ENCODE measurements around the gene NFATC4. TPM values are rescaled to one million over a fixed set of nuclear protein-coding genes. Genes with fewer than 3 reads are reported as not detected.
A peak's percentile ranks its signal among the peaks of the same experiment; 100 is the strongest.

Gene NFATC4
- total RNA-seq, 1 experiment from 2014 or later, result 39.3 TPM

DNA sequence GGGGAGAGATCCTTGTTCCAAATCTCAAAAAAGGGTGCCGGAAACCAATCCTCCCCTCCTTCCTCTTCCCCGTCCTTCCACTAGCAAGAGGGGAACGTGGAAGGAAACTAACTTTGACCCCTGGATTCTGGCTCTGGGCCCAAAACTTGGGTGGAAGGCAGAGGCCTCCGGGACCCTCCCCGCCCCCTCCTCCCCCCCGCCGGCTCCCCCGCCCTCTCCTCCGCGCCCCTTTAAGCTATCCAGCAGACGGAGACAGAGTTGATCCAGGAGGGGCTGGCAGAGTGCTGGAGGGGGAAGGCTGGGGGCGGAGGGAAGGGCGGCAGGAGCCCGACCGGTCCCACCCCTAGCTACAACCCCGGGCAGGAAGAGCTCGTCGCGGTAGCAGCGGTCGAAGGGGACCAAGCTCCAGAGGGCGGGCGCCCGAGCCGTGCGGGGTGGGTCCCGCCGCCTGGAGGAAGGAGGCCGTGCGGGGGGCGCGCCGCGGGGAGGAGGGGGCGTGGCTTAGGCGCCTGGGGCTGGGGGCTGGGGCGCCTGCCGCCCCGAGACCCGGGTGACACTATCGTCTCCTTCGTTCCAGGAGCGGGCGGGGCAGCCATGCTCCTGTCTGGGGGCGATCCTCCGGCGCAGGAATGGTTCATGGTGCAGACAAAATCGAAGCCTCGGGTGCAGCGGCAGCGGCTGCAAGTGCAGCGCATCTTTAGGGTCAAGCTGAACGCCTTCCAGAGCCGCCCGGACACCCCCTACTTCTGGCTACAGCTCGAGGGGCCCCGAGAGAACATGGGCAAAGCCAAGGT, 30.9 kb downstream of the NFATC4 start, which contains the start of gene NYNRIN:
NYNRIN (plus strand) TSS at position 351 of the 794 bp plus-strand sequence; CDS start at position 595, 244 bp downstream.
- Histone ChIP-seq H3K27me3 (no peaks in the 10 kb centered on the region), H3K27ac (no peak within 1 kb of the TSS; the same call in 1 of the 2 replicates), H3K4me1 (peaks cover 9% of the 10 kb centered on the region; the same call in 1 of the 2 replicates), H3K4me3 (peak within 1 kb of the TSS; percentile 64), H3K9me3 (replicated peaks) (no peaks in the 10 kb centered on the region), H3K36me3 (no peaks in the 10 kb centered on the region)
- DNase-seq, result peak; percentile 69 to 76

DNA sequence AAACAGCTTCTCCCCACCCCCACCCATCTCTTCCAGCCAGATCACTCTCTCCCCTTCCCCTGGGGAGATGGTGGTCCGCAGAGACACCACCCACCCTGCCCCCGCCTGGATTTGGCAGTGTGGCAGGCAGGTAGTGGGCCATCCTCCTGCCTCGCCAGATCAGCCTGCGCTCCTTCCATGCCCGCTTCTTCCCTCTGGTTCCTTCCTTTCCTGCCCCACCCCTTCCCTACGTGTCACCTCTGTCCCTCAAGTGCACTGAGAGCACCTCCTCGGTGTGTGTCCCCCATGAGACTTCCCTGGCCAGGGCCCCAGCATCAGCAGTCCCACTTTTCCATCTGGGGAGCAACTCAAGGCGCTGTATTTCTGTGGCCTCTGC, 31.5 kb downstream of the NFATC4 start:
- Histone ChIP-seq H3K4me3 (peak overlapping the region; percentile 64), H3K9me3 (replicated peaks) (no peaks in the 10 kb centered on the region), H3K36me3 (no peaks in the 10 kb centered on the region), H3K27me3 (no peaks in the 10 kb centered on the region), H3K4me1 (peaks cover 9% of the 10 kb centered on the region; the same call in 1 of the 2 replicates), H3K27ac (no peak overlapping the region)
- DNase-seq, result no peak

DNA sequence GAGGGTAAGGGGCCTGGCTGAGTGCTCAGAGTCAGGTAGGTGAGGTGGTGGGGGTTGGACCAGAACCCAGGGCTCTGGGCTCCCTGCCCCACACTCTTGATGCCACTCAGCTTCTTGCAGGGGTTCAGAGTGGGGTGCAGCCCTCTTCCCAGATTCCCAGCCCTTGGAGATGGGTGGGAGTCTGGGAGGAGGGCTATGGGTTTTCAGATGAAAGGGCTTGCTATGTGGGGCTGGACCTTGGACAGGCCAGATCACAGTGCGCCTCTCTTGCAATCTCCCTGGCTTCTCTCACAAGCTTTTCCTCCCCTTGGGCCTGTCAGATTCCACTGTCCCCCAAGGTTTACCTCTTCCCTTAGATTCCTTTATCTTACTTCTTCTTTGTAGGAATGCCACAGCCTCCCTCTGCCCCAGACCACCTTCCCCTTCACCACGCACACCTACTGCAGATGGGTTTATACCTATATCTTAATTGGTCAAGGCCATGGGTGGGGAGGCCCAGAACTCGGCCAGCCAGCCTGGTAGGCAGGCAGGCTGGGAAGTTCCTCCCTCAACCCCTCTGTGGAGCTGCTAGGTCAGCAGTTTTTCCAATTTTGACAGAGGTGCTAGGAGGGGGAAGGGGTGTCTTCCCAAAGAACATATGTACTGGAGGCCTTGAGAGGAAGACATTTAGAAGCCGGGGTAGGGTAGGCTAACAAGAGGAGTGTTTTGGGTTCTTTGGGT, 32.2 kb downstream of the NFATC4 start:
- Histone ChIP-seq H3K4me3 (no peak overlapping the region), H3K4me1 (peaks cover 9% of the 10 kb centered on the region; the same call in 1 of the 2 replicates), H3K27ac (no peak overlapping the region)

DNA sequence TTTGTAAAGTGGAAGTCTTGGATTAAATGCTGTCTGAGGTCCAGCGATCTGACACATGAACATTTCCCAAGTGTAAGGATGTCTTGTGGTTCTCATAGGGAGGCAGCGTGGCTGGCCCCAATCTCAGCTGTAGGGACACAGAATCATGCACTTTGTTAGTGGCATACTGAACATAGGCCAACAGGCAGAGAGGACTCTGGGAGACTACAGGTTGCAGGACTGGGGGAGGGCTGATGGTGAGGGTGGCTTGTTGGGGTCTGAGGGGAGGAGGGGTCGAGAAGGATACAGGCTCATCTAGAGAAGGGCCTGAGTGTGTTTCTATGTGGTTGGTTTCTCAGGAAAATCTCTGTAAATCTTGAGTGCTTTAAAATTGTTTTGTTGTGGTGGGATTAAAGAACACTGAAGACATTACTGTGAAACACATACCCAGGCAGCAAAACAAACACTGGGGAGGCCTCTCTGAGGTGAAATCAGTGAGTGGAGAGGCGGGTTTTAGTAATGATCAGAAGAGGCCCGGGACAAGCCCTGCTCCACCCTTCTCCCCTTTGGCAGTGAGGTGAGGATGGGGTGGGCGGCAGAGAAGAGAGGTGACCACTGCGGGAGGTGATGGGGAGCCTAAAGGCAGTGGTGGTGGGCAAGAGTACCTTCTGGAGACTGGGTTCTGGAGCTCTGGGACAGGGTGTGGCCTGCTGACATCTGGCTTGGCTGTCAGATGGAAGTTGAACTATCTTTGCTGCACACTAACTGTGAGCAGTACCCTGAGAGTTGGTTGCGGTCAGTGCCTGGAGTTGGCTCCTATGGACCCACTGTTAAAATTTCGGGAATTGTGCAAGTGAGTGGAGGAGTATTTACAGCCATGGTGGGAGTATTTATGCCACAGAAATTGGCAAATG, 34.1 kb downstream of the NFATC4 start:
- H3K4me1 ChIP-seq, result peaks cover 9% of the 10 kb centered on the region; the same call in 1 of the 2 replicates
- no peak overlapping the region for H3K4me3 ChIP-seq
- DNase-seq, result no peak
- no peaks in the 10 kb centered on the region for H3K9me3 ChIP-seq (replicated peaks)
- H3K27ac ChIP-seq, result no peak overlapping the region
- H3K36me3 ChIP-seq, result no peaks in the 10 kb centered on the region
- no peaks in the 10 kb centered on the region for H3K27me3 ChIP-seq

More for the DNA sequence above, 32.2 kb downstream of the NFATC4 start:
- H3K36me3 ChIP-seq, result no peaks in the 10 kb centered on the region
- no peak for DNase-seq
- no peaks in the 10 kb centered on the region for H3K27me3 ChIP-seq
- no peaks in the 10 kb centered on the region for H3K9me3 ChIP-seq (replicated peaks)

DNA sequence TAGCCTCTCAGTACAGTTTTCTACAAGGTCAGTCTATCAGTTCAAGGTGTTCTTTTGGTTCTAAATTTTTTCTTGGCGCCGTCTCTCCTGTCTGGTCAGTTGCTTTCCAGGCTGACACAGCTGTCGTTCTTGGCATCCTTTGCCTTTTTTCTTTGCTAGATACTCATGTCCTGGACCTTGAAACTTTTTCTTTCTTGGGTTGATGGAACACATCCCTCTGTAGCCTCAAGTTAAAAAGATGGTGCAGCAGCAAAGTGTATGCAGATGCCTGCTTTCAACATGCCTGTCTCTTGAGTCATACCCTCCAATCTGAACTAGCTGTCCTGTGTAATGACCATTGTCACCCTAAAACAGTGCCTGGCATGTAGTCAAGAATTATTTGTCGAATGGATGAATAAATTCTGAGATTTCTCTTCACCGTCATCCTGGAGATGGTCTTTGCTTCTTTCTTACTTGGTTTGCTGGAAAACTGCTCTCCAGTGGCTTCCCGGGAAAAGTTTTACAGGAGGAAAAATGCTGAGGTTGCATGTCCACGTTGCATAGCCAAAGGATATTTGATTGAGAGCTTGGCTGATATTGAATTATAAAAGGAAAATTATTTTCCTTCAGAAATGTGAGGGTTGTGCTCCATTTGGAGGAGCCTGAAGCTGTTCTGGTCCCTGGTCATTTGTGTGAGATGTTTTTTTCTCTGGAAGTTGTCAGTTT, 35.5 kb downstream of the NFATC4 start:
- Histone ChIP-seq H3K27ac (no peak overlapping the region), H3K4me3 (no peak overlapping the region), H3K9me3 (replicated peaks) (no peaks in the 10 kb centered on the region), H3K36me3 (no peaks in the 10 kb centered on the region), H3K4me1 (0 out of 2 replicates have a peak, but pooled peaks cover 4% of the 10 kb centered on the region), H3K27me3 (no peaks in the 10 kb centered on the region)
- no peak for DNase-seq

DNA sequence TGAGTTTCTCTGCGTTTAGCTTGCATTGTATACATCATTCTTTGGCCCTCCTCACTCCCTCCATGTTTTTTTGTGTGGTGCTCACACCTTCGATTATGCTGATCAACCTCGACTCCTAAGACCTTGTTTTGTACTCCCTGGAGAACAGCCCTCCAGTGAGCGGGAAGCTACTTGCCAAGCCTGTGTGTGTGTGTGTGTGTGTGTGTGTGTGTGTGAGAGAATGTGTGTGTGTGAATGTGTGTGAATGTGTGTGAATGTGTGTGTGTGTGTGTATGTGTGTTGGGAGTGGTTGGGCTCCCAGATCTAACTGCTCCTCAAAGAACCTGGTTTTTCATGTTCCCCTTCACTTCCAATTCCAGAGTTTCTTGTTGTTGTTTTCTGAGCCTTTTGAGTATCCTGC, 36.8 kb downstream of the NFATC4 start:
- H3K27me3 ChIP-seq, result no peaks in the 10 kb centered on the region
- no peaks in the 10 kb centered on the region for H3K36me3 ChIP-seq
- H3K27ac ChIP-seq, result no peak overlapping the region
- H3K9me3 ChIP-seq (replicated peaks), result no peaks in the 10 kb centered on the region
- H3K4me1 ChIP-seq, result 0 out of 2 replicates have a peak, but pooled peaks cover 4% of the 10 kb centered on the region
- no peak overlapping the region for H3K4me3 ChIP-seq
- no peak for DNase-seq

DNA sequence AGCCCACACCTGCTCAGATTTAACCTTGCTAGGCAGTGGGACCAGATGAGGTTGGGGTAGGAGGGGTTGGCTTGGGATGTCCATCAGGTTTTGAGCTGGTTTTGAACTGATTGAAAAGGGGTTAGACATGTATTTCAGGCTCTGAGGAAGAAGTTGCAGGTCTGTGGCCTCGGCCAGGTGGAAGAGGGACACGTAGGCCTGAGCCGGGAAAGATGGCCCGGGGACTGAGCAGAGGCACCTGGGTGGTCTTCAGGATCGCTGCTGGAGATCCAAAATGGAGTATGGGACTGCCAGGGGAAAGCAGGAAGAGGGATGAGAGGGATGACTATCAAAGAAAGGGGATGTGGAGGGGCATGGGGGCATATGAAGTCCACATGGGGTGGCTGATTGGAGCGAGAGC, 38.4 kb downstream of the NFATC4 start:
- Histone ChIP-seq H3K27me3 (no peaks in the 10 kb centered on the region), H3K36me3 (no peaks in the 10 kb centered on the region), H3K9me3 (replicated peaks) (no peaks in the 10 kb centered on the region), H3K4me3 (no peak overlapping the region), H3K4me1 (0 out of 2 replicates have a peak, but pooled peaks cover 4% of the 10 kb centered on the region), H3K27ac (no peak overlapping the region)
- DNase-seq, result no peak

DNA sequence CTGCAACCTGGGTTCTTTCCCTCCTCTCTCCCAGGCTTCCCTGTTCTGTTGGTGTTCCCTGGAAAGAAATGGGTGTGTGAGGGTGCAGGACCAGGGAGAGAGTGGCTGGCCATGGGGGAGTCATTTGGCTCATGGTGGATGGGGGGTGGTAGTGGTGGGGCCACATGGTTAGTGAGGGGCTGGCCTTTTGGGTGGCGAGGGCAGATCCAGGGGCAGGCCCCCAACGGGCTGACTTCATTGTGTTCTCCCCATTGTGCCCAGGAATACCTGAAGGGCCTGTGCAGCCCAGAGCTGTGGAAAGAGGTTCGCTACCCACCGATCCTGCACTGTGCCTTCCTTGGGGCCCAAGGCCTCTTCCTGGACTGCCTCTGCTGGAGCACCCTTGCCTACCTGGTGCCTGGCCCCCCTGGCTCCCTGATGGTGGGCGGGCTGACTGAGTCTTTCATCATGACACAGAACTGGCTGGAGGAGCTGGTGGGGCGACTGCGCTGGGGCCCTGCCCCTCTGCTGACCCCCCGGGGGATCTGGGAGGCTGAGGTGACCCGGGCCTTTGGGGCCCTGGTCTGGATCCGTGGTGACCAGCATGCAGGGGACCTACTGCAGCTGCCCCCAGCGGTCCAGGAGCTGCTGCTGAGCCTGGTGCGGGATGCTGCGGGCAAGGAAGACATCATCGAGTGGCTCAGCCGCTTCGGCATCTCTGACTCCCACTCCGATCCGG, 39.8 kb downstream of the NFATC4 start:
- Histone ChIP-seq H3K27me3 (no peaks in the 10 kb centered on the region), H3K36me3 (no peaks in the 10 kb centered on the region)

DNA sequence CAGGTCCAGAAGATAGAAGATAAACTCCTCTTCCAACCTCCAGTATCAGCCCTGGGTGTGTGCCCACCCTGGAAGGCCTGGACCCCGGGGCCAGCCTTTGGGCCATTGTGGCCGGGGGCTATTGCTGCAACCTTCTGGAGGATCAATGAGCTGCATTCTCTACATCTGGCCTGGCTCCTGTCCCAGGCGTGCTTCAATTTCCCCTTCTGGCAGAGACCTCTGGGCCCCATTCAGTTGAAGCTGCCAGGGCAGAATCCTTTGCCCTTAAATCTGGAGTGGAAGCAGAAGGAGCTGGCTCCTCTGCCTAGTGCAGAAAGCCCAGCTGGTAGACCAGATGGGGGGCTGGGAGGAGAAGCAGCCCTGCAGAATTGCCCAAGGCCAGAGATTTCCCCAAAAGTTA, 40.8 kb downstream of the NFATC4 start:
- Histone ChIP-seq H3K27ac (no peak overlapping the region), H3K4me3 (no peak overlapping the region), H3K9me3 (replicated peaks) (no peaks in the 10 kb centered on the region), H3K4me1 (no peaks in the 10 kb centered on the region), H3K27me3 (no peaks in the 10 kb centered on the region), H3K36me3 (no peaks in the 10 kb centered on the region)
- no peak for DNase-seq

More for the DNA sequence above, 39.8 kb downstream of the NFATC4 start:
- Histone ChIP-seq H3K4me1 (0 out of 2 replicates have a peak, but pooled peaks cover 4% of the 10 kb centered on the region), H3K27ac (no peak overlapping the region), H3K9me3 (replicated peaks) (no peaks in the 10 kb centered on the region), H3K4me3 (no peak overlapping the region)
- DNase-seq, result no peak

DNA sequence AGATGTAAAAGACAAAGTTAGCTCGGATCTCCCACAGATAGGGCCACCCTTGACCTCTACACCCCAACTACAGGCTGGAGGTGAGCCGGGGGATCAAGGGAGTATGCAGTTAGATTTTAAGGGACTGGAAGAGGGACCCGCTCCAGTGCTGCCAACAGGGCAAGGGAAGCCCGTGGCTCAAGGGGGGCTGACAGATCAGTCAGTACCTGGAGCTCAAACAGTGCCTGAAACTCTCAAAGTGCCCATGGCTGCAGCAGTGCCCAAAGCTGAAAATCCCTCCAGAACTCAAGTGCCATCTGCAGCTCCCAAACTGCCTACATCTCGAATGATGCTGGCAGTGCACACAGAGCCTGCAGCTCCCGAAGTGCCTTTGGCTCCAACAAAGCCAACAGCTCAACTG, 41.2 kb downstream of the NFATC4 start:
- no peak for DNase-seq
- H3K27ac ChIP-seq, result no peak overlapping the region
- H3K36me3 ChIP-seq, result no peaks in the 10 kb centered on the region
- H3K4me1 ChIP-seq, result no peaks in the 10 kb centered on the region
- no peaks in the 10 kb centered on the region for H3K27me3 ChIP-seq
- no peak overlapping the region for H3K4me3 ChIP-seq
- no peaks in the 10 kb centered on the region for H3K9me3 ChIP-seq (replicated peaks)

DNA sequence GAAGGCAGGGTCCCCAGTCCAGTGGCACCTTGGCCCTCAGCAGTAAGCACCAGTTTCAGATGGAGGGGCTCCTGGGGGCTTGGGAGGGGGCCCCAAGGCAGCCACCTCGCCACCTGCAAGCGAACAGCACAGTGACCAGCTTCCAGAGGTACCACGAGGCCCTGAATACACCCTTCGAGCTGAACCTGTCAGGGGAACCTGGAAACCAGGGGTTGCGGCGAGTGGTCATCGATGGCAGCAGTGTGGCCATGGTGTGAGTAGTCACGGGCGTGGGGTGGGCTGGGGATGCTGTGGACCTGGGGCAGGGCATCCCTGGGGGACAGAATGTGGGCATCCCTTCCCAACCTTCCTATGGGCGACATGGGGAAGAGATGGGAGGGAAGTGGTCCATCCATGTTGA, 42.0 kb downstream of the NFATC4 start:
- Histone ChIP-seq H3K36me3 (no peaks in the 10 kb centered on the region), H3K27ac (no peak overlapping the region), H3K4me1 (no peaks in the 10 kb centered on the region), H3K27me3 (no peaks in the 10 kb centered on the region), H3K4me3 (no peak overlapping the region), H3K9me3 (replicated peaks) (no peaks in the 10 kb centered on the region)
- DNase-seq, result no peak

DNA sequence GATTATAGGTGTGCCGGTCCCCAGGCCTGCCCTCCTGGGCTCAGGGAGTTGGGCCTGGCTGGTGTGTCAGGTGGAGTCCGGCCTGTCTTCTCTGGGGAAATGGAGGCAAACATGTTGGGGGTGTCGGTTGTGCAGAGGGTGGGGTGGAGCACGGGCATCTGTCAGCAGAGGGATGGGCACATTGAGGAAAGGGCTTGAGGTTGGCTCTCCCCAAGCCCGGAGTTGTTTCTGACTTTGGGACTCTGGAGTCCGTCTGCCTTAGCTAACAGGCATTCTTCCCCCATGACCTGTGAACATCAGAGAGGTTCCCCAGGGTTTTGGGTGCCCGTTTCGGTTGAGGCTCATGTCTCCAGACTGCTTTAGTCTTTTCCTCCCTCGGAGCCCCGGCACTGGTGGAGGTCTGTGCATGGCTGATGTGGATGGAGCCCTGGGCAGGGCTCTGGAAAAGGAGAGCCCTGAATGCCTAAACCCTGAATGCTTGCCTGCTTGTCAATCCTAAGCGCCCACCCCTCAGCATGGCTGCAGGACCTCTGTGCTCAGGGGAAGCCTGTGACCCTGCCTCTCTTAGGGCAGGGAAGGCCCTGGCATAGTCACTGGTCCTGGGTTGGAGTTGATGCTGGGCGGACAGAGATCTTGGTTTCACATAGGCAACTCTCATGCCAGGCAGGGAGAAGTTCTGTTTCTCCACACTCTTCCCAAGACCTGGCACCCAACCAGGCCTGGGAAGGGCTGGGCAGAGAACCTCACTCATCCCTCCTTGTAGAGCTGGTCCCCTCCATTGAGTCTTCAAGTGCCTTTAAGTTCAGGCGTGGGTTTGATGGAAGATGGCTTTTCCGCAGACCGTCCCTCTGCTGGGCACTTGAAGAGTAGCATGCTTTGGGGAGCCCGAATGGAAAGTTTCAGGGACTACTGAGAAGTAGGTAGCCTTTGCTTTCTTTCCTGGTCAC, 43.7 kb downstream of the NFATC4 start:
- Histone ChIP-seq H3K27ac (no peak overlapping the region), H3K27me3 (no peaks in the 10 kb centered on the region), H3K4me1 (no peaks in the 10 kb centered on the region), H3K36me3 (no peaks in the 10 kb centered on the region), H3K4me3 (no peak overlapping the region), H3K9me3 (replicated peaks) (no peaks in the 10 kb centered on the region)
- DNase-seq, result peak; percentile 35 to 71

DNA sequence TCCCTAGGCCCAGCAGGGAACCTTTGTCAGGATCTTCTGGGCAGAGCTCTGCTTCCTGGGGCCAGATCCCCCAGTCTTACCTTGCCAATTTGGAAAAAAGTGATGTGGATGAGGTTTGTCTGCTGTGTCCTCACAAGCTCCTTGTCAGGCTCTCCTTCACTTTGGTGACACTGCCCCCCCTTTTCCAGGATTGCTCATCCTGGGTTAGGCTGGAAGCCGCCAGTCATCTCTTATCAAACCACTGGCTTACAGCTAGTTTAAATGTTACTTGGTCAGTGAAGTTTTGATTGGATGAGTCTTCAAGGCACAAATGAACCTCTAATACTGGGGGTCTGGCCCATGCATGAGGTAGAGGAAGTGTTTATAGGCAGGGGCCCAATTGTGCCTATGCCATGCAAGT, 46.1 kb downstream of the NFATC4 start:
- Histone ChIP-seq H3K36me3 (no peaks in the 10 kb centered on the region), H3K4me1 (no peaks in the 10 kb centered on the region), H3K9me3 (replicated peaks) (no peaks in the 10 kb centered on the region), H3K4me3 (no peak overlapping the region), H3K27me3 (no peaks in the 10 kb centered on the region), H3K27ac (no peak overlapping the region)
- DNase-seq, result no peak
